Activated B cell treated with CpG ODN at 0.5 μM for 24 hours (primary cell): Measurements from ENCODE around the gene CABP7. TPM values are rescaled to one million over a fixed set of nuclear protein-coding genes. Genes with fewer than 3 reads are reported as not detected.
A peak's percentile ranks its signal among the peaks of the same experiment; 100 is the strongest.

Source experiments
- ATAC-seq: fragments of 200-7000 bp; cut with Tn5 transposase; one replicate; pipeline ENCODE4 v1.10.0; 2021; ENCODE audit warnings: low read depth, mild to moderate bottlenecking, moderate library complexity
- CTCF ChIA-PET: fragments of 350-600 bp; sonication (Branson Sonifier 250); formaldehyde crosslinking; loops from one replicate; lab custom pipeline; 2021; ENCODE audit warnings: antibody characterized with exemption; lab: Charles Lee
- POLR2A ChIA-PET: fragments of 350-600 bp; sonication (Branson Sonifier 250); formaldehyde crosslinking; loops from one replicate; lab custom pipeline; 2021; ENCODE audit warnings: antibody characterized with exemption; lab: Charles Lee
- DNase-seq: peaks from one replicate; pipeline ENCODE4 v3.0.0; 2022
- H3K27ac Mint-ChIP-seq: one replicate; pipeline ENCODE4 v1.8.0; 2020; ENCODE audit warnings: mixed read lengths
- H3K27me3 Mint-ChIP-seq: one replicate; pipeline ENCODE4 v1.8.0; 2021; ENCODE audit warnings: mixed read lengths
- H3K36me3 Mint-ChIP-seq: one replicate; pipeline ENCODE4 v1.8.0; 2021; ENCODE audit warnings: low read depth, mixed read lengths
- H3K4me1 Mint-ChIP-seq: one replicate; pipeline ENCODE4 v1.8.0; 2021; ENCODE audit warnings: mixed read lengths
- H3K4me3 Mint-ChIP-seq: one replicate; pipeline ENCODE4 v1.8.0; 2020; ENCODE audit warnings: mild to moderate bottlenecking, mixed read lengths
- H3K9me3 Mint-ChIP-seq: one replicate; pipeline ENCODE4 v1.8.0; 2020; ENCODE audit warnings: mixed read lengths
- intact Hi-C: fragments of 100-400 bp; cut with micrococcal nuclease; formaldehyde crosslinking; loops from one replicate; pipeline ENCODE4 v1.15.1; 2024
- total RNA-seq: library from RNA; stranded (reverse); gene quantifications from 2 replicates; pipeline ENCODE4 v1.2.3, GENCODE V29; 2022
- TF ChIP-seq, protein P1 (sequence below): fragments of 200-600 bp; IDR thresholded peaks from one replicate; pipeline ENCODE4 v1.8.0; 2022; ENCODE audit warnings: antibody characterized with exemption, mild to moderate bottlenecking

Gene CABP7
- total RNA-seq, 1 donor from 2014 or later = 0.07 TPM

- no peaks in the 10 kb centered on the region for H3K4me1 Mint-ChIP-seq
- no peak for DNase-seq
- H3K27me3 Mint-ChIP-seq = peaks cover 3% of the 10 kb centered on the region
- peaks cover 14% of the 10 kb centered on the region for H3K36me3 Mint-ChIP-seq
- ChIA-PET POLR2A (no interaction called here), CTCF (interaction anchor here (1.2 kb wide), 1 partner anchor 278 kb away, joined by 4 read pairs; no protein-coding TSS in a partner anchor)
- ATAC-seq = no peak
- no peak overlapping the region for H3K4me3 Mint-ChIP-seq
- intact Hi-C loops = loop anchor here (1.0 kb wide), 1 partner anchor 278 kb away; no protein-coding TSS in a partner anchor
- TF ChIP-seq, protein P1, sequence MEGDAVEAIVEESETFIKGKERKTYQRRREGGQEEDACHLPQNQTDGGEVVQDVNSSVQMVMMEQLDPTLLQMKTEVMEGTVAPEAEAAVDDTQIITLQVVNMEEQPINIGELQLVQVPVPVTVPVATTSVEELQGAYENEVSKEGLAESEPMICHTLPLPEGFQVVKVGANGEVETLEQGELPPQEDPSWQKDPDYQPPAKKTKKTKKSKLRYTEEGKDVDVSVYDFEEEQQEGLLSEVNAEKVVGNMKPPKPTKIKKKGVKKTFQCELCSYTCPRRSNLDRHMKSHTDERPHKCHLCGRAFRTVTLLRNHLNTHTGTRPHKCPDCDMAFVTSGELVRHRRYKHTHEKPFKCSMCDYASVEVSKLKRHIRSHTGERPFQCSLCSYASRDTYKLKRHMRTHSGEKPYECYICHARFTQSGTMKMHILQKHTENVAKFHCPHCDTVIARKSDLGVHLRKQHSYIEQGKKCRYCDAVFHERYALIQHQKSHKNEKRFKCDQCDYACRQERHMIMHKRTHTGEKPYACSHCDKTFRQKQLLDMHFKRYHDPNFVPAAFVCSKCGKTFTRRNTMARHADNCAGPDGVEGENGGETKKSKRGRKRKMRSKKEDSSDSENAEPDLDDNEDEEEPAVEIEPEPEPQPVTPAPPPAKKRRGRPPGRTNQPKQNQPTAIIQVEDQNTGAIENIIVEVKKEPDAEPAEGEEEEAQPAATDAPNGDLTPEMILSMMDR = no peak
- H3K9me3 Mint-ChIP-seq = no peaks in the 10 kb centered on the region
- H3K27ac Mint-ChIP-seq = no peak overlapping the region
Measured at GRCh38 chr22:29727131-29727523, 7.3 kb downstream of the CABP7 start.

- intact Hi-C loops = no loop called here
- POLR2A ChIA-PET = no interaction called here
- CTCF ChIA-PET = no interaction called here
Measured at GRCh38 chr22:29729161-29729560, 9.4 kb downstream of the CABP7 start.

GRCh38 chr22:29731058-29731850 lies 11.5 kb downstream of the CABP7 start:
- peaks cover 3% of the 10 kb centered on the region for H3K4me1 Mint-ChIP-seq
- H3K9me3 Mint-ChIP-seq = no peaks in the 10 kb centered on the region
- no peak overlapping the region for H3K27ac Mint-ChIP-seq
- CTCF ChIA-PET = no interaction called here
- intact Hi-C loops = no loop called here
- ATAC-seq = no peak
- H3K27me3 Mint-ChIP-seq = no peaks in the 10 kb centered on the region
- TF ChIP-seq, protein P1 = no peak
- no peak overlapping the region for H3K4me3 Mint-ChIP-seq
- DNase-seq = no peak
- H3K36me3 Mint-ChIP-seq = peaks cover 24% of the 10 kb centered on the region
- POLR2A ChIA-PET = no interaction called here

More at GRCh38 chr22:29729161-29729560, 9.4 kb downstream of the CABP7 start:
- H3K4me3 Mint-ChIP-seq = no peak overlapping the region
- DNase-seq (no peak), ATAC-seq (no peak)
- TF ChIP-seq, protein P1 = no peak
- peaks cover 3% of the 10 kb centered on the region for H3K4me1 Mint-ChIP-seq
- peaks cover 3% of the 10 kb centered on the region for H3K27me3 Mint-ChIP-seq
- no peaks in the 10 kb centered on the region for H3K9me3 Mint-ChIP-seq
- H3K36me3 Mint-ChIP-seq = peaks cover 19% of the 10 kb centered on the region
- H3K27ac Mint-ChIP-seq = no peak overlapping the region

- Mint-ChIP-seq H3K4me1 (peaks cover 3% of the 10 kb centered on the region), H3K9me3 (no peaks in the 10 kb centered on the region), H3K27me3 (no peaks in the 10 kb centered on the region), H3K27ac (no peak overlapping the region), H3K4me3 (no peak overlapping the region), H3K36me3 (peaks cover 33% of the 10 kb centered on the region)
- ChIA-PET CTCF (no interaction called here), POLR2A (no interaction called here)
- ATAC-seq (no peak), DNase-seq (no peak)
- intact Hi-C loops = no loop called here
- TF ChIP-seq, protein P1 = no peak
Measured at GRCh38 chr22:29732883-29733282, 13.1 kb downstream of the CABP7 start.

DNA sequence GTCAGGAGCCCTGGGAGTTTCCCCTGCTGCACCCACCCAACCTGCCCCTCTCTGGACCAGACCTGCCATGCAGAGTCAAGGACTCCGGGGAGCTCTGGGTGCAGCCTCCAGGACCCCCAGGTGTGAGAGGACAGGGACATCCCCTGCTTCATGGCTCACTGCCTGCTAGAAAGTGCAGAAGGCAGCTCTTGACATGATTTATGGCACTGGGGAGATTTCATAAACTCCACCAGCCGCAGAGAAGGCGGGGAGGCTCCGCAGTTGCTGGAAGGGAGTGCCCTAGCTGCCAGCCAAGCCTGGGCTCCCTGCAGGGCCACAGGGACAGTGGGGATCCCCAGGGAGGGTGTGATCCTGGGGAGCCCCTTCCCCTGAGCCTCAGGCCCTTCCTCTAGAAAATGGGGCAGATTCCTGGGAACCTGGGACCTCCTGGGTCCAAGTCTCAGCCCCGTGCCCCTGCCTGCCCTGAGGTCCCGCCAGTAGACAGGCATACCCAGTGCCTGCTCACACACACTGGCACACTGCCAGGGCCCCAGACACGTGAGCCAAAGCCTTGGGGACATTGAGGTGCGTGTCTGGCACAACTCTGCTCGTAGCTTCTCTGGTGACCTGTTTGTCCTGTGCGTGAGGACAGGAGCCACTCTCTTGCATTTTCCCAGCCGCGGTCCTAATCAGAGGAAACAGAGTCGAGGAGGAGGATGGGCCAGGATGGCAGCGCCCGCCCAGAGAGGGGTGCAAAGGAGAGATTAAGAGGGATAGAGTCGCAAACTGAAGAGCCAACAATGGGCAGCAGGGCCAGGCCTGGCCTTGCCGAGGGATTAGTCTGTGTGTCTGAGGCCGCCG lies 13.8 kb downstream of the CABP7 start:
- ChIA-PET POLR2A (interaction anchor here (0.7 kb wide), 1 partner anchor 33 kb away, joined by 3 read pairs; the partner anchor contains the start of genes UQCR10 and ZMAT5), CTCF (no interaction called here)
- Mint-ChIP-seq H3K4me3 (no peak overlapping the region), H3K9me3 (no peaks in the 10 kb centered on the region), H3K27me3 (no peaks in the 10 kb centered on the region), H3K27ac (no peak overlapping the region), H3K36me3 (peaks cover 33% of the 10 kb centered on the region), H3K4me1 (peaks cover 3% of the 10 kb centered on the region)
- TF ChIP-seq, protein P1 = no peak
- peak; percentile 52 for ATAC-seq
- intact Hi-C loops = no loop called here
- DNase-seq = no peak
